GM21447 (cell line): ENCODE data around the gene SLC1A3.
A peak's percentile ranks its signal among the peaks of the same experiment; 100 is the strongest.

Experiments used
- ATAC-seq: cut with Tn5 transposase; IDR thresholded peaks from one replicate; pipeline ENCODE4 v1.9.1; 2021; ENCODE audit not compliant: unreplicated experiment

SLC1A3 gene

GRCh38 chr5:36712706-36713105, 106.3 kb downstream of the SLC1A3 start:
- ATAC-seq: no peak

DNA sequence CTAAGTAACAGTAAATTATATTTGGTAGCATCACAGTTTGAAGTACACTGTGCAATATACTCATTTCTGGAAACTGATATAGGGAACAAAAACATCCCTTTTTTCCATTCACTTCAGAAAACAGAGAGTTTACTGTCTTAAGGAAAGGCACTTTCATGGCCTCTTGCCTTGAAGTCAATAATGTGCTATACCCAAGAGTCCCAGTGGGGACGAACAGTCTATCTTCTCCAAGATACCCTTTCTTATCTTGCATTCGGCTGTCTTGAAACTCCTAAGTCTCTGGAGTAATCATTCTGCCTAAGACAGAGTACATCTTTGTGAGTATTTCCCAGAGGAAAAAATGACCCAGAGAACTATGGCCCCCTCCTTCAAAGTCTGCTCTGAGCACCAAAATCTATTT, 107.1 kb downstream of the SLC1A3 start:
- no peak for ATAC-seq

DNA sequence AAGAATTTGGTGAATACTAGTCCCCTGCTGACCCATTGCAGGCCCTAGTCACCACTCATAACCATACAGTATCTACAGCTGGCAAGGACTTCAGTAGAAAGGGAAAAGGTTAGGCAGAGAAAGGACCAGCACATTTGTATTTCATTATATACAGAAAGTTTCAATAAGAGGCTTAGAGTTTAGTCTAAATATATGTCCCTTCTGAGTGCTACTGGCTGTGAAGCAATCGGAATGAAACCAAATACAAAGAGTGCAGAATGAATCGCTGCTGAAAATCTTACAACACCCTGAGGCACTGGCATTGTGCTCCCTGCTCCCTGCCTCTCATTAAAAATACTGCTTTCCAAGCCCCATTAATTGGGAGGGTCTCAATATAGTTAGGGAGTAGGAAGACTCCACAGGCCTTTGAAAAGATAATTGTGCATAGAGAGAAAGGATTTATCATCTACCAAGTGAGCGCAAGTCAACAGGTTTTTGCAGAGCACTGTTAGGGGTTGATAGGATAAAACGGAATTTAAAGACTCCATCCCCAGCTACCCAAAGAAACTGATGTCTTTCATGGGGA, 110.8 kb downstream of the SLC1A3 start:
- ATAC-seq: no peak

DNA sequence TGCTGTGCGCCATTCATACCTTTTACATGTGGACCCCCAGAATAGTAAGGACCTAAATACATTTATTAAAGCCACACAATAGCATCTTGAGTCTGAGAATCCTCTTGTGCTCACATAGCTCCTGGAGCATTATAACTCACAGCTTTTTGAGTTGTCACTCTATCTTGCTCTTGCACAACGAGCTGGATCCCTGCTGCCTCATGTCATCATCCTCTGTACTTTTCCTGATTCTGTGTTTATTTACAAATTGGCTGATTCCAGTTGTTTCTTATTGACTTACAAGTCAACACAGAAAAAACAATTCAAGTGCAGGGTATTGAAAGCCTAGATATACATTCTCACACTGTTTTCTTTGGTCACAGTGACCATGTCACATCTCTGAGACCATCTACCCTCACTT, 112.9 kb downstream of the SLC1A3 start:
- no peak for ATAC-seq

DNA sequence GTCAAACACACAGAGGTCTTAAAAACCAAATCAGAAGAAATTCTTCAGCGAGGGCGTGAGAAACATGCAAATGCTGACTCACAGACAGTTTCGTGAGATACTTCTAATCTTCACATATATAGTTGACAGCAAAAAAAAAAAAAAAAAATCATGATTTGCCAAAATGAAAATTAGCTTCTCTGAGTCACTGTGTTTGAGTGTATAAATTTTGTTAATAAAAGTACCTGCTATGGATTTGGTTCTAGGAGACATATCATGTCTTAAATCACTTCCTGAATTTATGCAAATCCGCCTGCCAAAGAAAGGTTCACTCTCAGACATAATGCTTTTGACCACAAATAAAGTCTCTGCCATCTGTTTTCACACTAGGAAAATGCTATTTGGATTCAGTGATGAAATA, 114.3 kb downstream of the SLC1A3 start:
- ATAC-seq: no peak

GRCh38 chr5:36721664-36722235, 115.3 kb downstream of the SLC1A3 start:
- no peak for ATAC-seq

- ATAC-seq: peak; percentile 24
Measured at GRCh38 chr5:36722900-36723299, 116.5 kb downstream of the SLC1A3 start.

GRCh38 chr5:36723912-36724311, 117.5 kb downstream of the SLC1A3 start:
- peak; percentile 51 for ATAC-seq

DNA sequence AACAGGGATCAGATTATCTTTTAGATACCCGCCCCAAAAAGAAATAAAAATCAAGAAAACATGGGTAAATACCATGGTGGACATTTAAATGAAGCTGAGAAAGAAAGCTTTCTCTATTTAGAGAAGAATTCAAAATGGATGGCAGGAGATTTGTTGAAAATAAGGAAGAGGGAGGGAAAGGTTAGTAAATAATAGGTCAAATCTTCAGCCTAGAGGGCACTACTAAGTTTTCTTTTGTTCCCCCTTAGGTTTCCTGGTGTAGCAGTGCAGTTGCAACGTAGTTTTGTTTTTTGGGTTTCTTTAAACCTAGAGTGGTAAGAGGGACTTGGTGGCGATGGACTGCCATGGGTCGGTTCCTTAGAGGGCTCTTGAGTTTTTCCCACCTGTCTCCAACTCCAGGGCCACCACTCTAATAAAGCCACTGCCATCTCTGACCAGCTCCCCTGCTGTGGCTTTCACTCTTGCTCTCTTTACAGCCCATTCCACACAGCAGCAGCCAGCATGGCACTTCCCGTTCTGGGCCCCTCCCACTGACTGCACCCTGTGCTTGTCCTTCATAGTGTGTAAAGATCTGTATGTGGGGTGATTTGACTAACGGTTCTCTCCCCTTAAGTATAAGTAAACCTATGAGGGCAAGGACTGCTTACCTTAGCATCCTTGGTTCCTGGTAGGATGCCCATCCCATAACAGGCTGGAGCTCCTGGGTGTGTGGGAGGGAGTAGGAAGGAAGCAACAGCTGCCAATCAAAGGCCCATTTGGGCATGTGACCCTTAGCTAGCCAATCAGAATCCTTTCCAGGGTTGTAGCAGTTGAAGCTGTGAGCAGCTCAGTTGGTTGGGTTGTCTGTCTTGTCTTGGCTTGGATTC, 118.3 kb downstream of the SLC1A3 start:
- peak; percentile 68 for ATAC-seq

DNA sequence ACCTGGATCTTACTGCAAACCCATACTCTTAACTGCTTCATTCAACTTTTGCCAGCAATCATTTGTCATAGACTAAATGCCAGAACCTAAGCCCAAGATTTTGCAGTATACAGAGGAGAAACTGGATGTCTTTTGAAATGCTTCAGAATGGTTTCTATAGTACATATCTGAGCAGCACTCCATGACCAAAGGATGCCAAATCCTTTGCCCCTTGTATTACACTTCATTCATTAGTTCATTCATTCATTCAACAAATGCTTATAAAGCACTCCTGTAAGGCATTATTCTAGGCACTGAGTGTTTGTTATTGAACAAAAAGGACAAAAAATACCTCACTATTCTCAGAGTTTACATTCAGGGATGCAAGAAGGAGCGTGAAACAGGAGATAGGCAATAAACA, 119.9 kb downstream of the SLC1A3 start:
- ATAC-seq: no peak

DNA sequence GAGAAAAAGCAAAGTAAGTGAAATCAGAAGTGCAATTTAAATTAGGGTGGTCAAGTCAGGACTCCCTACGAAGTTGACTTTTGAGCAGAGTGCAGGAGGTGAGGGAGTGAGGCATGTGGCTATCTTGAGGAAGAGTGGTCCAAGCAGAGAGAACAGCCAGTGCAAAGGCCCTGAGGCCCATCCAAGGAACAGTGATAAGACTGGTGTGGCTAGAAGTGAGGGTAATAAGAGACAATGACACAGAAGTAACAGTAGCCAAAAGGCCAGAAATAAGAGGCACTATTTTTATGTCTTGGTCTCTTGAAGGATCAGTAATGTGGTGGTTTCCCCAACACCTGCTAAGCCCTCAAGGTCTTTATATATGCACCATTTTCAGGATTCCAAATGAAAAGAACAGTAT, 120.4 kb downstream of the SLC1A3 start:
- no peak for ATAC-seq

GRCh38 chr5:36728697-36729543, 122.5 kb downstream of the SLC1A3 start:
- ATAC-seq: no peak

DNA sequence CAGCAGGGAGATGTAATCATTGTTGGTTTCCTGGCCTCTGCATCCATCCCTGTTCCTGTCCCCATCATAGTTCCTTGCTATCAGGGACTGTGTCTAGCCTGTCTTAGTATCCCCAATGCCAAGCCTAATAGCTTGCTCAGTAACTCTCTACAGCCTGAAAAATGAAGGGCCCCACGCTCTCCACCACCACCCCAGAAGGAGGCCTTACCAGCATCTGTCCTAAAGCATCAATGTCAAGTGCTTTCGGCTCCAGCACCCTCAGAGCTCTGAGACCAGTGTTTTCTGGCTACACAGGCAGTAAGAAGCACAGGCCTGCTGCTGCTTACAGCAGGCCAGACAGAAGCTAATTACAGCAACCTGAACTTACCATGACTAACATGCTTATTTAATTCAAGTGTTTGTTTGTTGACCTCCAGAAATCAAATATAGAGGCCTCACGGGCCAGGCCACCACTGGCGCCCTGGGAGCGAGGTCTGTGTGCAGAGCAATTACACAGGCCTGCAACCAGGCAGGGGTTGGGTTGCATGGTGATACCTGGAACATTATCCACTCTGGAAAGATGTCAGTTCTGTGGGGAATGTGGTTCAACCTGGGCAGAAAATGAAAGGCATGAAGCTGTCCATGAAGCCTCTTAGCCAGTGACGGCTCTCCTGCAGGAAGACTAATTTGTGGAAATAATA, 124.3 kb downstream of the SLC1A3 start:
- no peak for ATAC-seq

GRCh38 chr5:36733183-36733582, 126.8 kb downstream of the SLC1A3 start:
- ATAC-seq: no peak

GRCh38 chr5:36734422-36734821, 128.0 kb downstream of the SLC1A3 start:
- ATAC-seq: no peak

GRCh38 chr5:36735891-36736290, 129.5 kb downstream of the SLC1A3 start:
- ATAC-seq: no peak
